WTC11 (cell line): ENCODE data around the gene BRSK2. TPM values are rescaled to one million over a fixed set of nuclear protein-coding genes. Genes with fewer than 3 reads are reported as not detected.

ENCODE experiments used
- ATAC-seq: fragments of 200-7000 bp; cut with Tn5 transposase; 2 replicates; pipeline ENCODE4 v1.10.0; 2021; ENCODE audit warnings: mild to moderate bottlenecking, moderate library complexity
- CTCF ChIA-PET: fragments of 300-600 bp; sonication (Branson Sonifier 250); formaldehyde crosslinking; loops from one replicate; lab custom pipeline; 2021; ENCODE audit warnings: antibody characterized with exemption; lab: Charles Lee
- POLR2A ChIA-PET: fragments of 350-600 bp; sonication (Branson Sonifier 250); formaldehyde crosslinking; loops from one replicate; lab custom pipeline; 2021; ENCODE audit warnings: antibody characterized with exemption; lab: Charles Lee
- DNase-seq: peaks from one replicate; pipeline ENCODE4 v3.0.0; 2021; ENCODE audit warnings: low spot score
- H3K27ac Mint-ChIP-seq: 2 replicates; pipeline ENCODE4 v1.8.0; 2021; ENCODE audit warnings: mixed read lengths
- H3K27me3 Mint-ChIP-seq: 2 replicates; pipeline ENCODE4 v1.8.0; 2021; ENCODE audit warnings: low read depth, mild to moderate bottlenecking, moderate library complexity, mixed read lengths
- H3K36me3 Mint-ChIP-seq: 2 replicates; pipeline ENCODE4 v1.8.0; 2021; ENCODE audit warnings: mixed read lengths
- H3K4me1 Mint-ChIP-seq: 2 replicates; pipeline ENCODE4 v1.8.0; 2022; ENCODE audit warnings: mixed read lengths
- H3K4me3 Mint-ChIP-seq: 2 replicates; pipeline ENCODE4 v1.8.0; 2021; ENCODE audit warnings: mild to moderate bottlenecking, moderate library complexity, mixed read lengths
- H3K9me3 Mint-ChIP-seq: 2 replicates; pipeline ENCODE4 v1.8.0; 2021; ENCODE audit warnings: mixed read lengths
- AFF4 ChIP-seq: sonication (generic); formaldehyde crosslinking; IDR thresholded peaks from 2 replicates; pipeline ENCODE4 v1.8.1; 2023; ENCODE audit warnings: mild to moderate bottlenecking, missing genetic modification reagents, borderline replicate concordance
- ATF3 ChIP-seq: sonication (generic); formaldehyde crosslinking; conservative IDR thresholded peaks from 2 replicates; pipeline ENCODE4 v1.8.1; 2022; ENCODE audit warnings: mild to moderate bottlenecking, missing genetic modification reagents
- EMX1 ChIP-seq: fragments of 250-450 bp; sonication (Bioruptor Pico); IDR thresholded peaks from 2 replicates; pipeline ENCODE4 v1.8.0; 2021; ENCODE audit warnings: mild to moderate bottlenecking
- HMGXB4 ChIP-seq: sonication (generic); formaldehyde crosslinking; IDR thresholded peaks from 2 replicates; pipeline ENCODE4 v1.8.1; 2023; ENCODE audit warnings: mild to moderate bottlenecking, moderate library complexity, missing genetic modification reagents
- JAZF1 ChIP-seq: fragments of 250-450 bp; sonication (Bioruptor Pico); IDR thresholded peaks from 2 replicates; pipeline ENCODE4 v1.9.0; 2021; ENCODE audit warnings: moderate library complexity, mild to moderate bottlenecking, inconsistent platforms
- JUN ChIP-seq: sonication (generic); formaldehyde crosslinking; IDR thresholded peaks from 2 replicates; pipeline ENCODE4 v1.8.0; 2023; ENCODE audit warnings: mild to moderate bottlenecking, missing genetic modification reagents
- MLX ChIP-seq: sonication (generic); formaldehyde crosslinking; IDR thresholded peaks from 2 replicates; pipeline ENCODE4 v1.8.1; 2023; ENCODE audit warnings: mild to moderate bottlenecking, missing genetic modification reagents, moderate library complexity
- MXD4 ChIP-seq: fragments of 250-450 bp; sonication (Bioruptor Pico); IDR thresholded peaks from 2 replicates; pipeline ENCODE4 v1.8.0; 2021; ENCODE audit warnings: mild to moderate bottlenecking, moderate library complexity, borderline replicate concordance
- OVOL2 ChIP-seq: fragments of 250-450 bp; sonication (Bioruptor Pico); IDR thresholded peaks from 2 replicates; pipeline ENCODE4 v1.9.0; 2021; ENCODE audit warnings: mild to moderate bottlenecking, borderline replicate concordance
- RORB ChIP-seq: fragments of 250-450 bp; sonication (Bioruptor Pico); IDR thresholded peaks from 2 replicates; pipeline ENCODE4 v1.9.0; 2021; ENCODE audit warnings: mild to moderate bottlenecking
- SP1 ChIP-seq: sonication (generic); formaldehyde crosslinking; conservative IDR thresholded peaks from 2 replicates; pipeline ENCODE4 v1.8.1; 2022; ENCODE audit warnings: missing genetic modification reagents
- TCF7 ChIP-seq: sonication (generic); formaldehyde crosslinking; IDR thresholded peaks from 2 replicates; pipeline ENCODE4 v1.8.0; 2022; ENCODE audit warnings: mild to moderate bottlenecking, low read depth, missing genetic modification reagents, moderate library complexity
- USF1 ChIP-seq: sonication (generic); formaldehyde crosslinking; IDR thresholded peaks from 2 replicates; pipeline ENCODE4 v1.8.0; 2022; ENCODE audit warnings: mild to moderate bottlenecking, missing genetic modification reagents
- USF2 ChIP-seq: sonication (generic); formaldehyde crosslinking; IDR thresholded peaks from 2 replicates; pipeline ENCODE4 v1.8.1; 2023; ENCODE audit warnings: mild to moderate bottlenecking, missing genetic modification reagents, moderate library complexity
- ZBTB21 ChIP-seq: sonication (generic); formaldehyde crosslinking; IDR thresholded peaks from 2 replicates; pipeline ENCODE4 v1.8.1; 2023; ENCODE audit warnings: mild to moderate bottlenecking, missing genetic modification reagents, borderline replicate concordance
- ZBTB43 ChIP-seq: sonication (generic); formaldehyde crosslinking; IDR thresholded peaks from 2 replicates; pipeline ENCODE4 v1.8.1; 2023; ENCODE audit warnings: mild to moderate bottlenecking, missing genetic modification reagents
- ZNF138 ChIP-seq: sonication (generic); formaldehyde crosslinking; conservative IDR thresholded peaks from 2 replicates; pipeline ENCODE4 v1.8.1; 2022; ENCODE audit warnings: mild to moderate bottlenecking, moderate library complexity, missing genetic modification reagents
- ZNF263 ChIP-seq: sonication (generic); formaldehyde crosslinking; IDR thresholded peaks from 2 replicates; pipeline ENCODE4 v1.8.1; 2022; ENCODE audit warnings: low read depth, mild to moderate bottlenecking, moderate library complexity, missing genetic modification reagents
- ZNF281 ChIP-seq: sonication (generic); formaldehyde crosslinking; IDR thresholded peaks from 2 replicates; pipeline ENCODE4 v1.8.0; 2023; ENCODE audit warnings: mild to moderate bottlenecking, missing genetic modification reagents
- ZNF396 ChIP-seq: fragments of 250-450 bp; sonication (Bioruptor Pico); IDR thresholded peaks from 2 replicates; pipeline ENCODE4 v1.8.0; 2021; ENCODE audit warnings: mild to moderate bottlenecking, moderate library complexity, borderline replicate concordance
- ZSCAN18 ChIP-seq: fragments of 250-450 bp; sonication (Bioruptor Pico); IDR thresholded peaks from 2 replicates; pipeline ENCODE4 v2.1.2; 2022; ENCODE audit warnings: mild to moderate bottlenecking, moderate library complexity
- total RNA-seq: library from RNA; stranded (reverse); gene quantifications from 3 replicates; pipeline ENCODE4 v1.2.3, GENCODE V29; 2021

BRSK2 gene
- total RNA-seq, 1 experiment from 2014 or later = 34.5 TPM

- Mint-ChIP-seq H3K36me3 (peaks cover 20% of the 10 kb centered on the region), H3K27ac (no peak overlapping the region), H3K4me3 (no peak overlapping the region)
- CTCF ChIA-PET = no interaction called here
- ATAC-seq = no peak
- TF ChIP-seq USF2 (CRISPR knock-in tag) = no peak
- no peak for TF ChIP-seq ZBTB43 (CRISPR knock-in tag)
- no peak for TF ChIP-seq JAZF1
- TF ChIP-seq ZNF138 (CRISPR knock-in tag) = no peak
- no peak for TF ChIP-seq SP1 (CRISPR knock-in tag)
- no peak for TF ChIP-seq ATF3
- no peak for TF ChIP-seq AFF4 (CRISPR knock-in tag)
- no peak for TF ChIP-seq USF1 (CRISPR knock-in tag)
- TF ChIP-seq, all 79 proteins: peak for 0
- POLR2A ChIA-PET = no interaction called here
- Mint-ChIP-seq H3K4me1 (peaks cover 16% of the 10 kb centered on the region), H3K27me3 (no peaks in the 10 kb centered on the region; the same call in 1 of the 2 replicates), H3K9me3 (peaks cover 21% of the 10 kb centered on the region)
- DNase-seq = no peak
Observed at GRCh38 chr11:1496761-1497095, 107.0 kb downstream of the BRSK2 start.

- H3K9me3 Mint-ChIP-seq = peaks cover 21% of the 10 kb centered on the region
- H3K27ac Mint-ChIP-seq = no peak overlapping the region
- H3K4me3 Mint-ChIP-seq = no peak overlapping the region
- no peak for ATAC-seq
- TF ChIP-seq TCF7 (CRISPR knock-in tag) (no peak), JUN (CRISPR knock-in tag) (no peak), ZNF281 (no peak), MLX (CRISPR knock-in tag) (no peak), ZNF396 (CRISPR knock-in tag) (no peak), RORB (no peak), ZNF138 (CRISPR knock-in tag) (no peak), ZSCAN18 (CRISPR knock-in tag) (no peak), ZNF263 (CRISPR knock-in tag) (no peak), ZBTB21 (CRISPR knock-in tag) (no peak), EMX1 (CRISPR knock-in tag) (no peak), HMGXB4 (no peak), OVOL2 (CRISPR knock-in tag) (no peak), MXD4 (CRISPR knock-in tag) (no peak)
- peaks cover 20% of the 10 kb centered on the region for H3K36me3 Mint-ChIP-seq
- POLR2A ChIA-PET = no interaction called here
- CTCF ChIA-PET = interaction anchor here (0.5 kb wide), 1 partner anchor 38 kb away, joined by 6 read pairs; no protein-coding TSS in a partner anchor
- H3K4me1 Mint-ChIP-seq = peaks cover 16% of the 10 kb centered on the region
- no peak for DNase-seq
- no peaks in the 10 kb centered on the region; the same call in 1 of the 2 replicates for H3K27me3 Mint-ChIP-seq
Observed at GRCh38 chr11:1497600-1497999, 107.9 kb downstream of the BRSK2 start.
